Measurements from ENCODE around the gene CAMLG. TPM values are rescaled to one million over a fixed set of nuclear protein-coding genes. Genes with fewer than 3 reads are reported as not detected.

The CAMLG gene
- total RNA-seq, 1 donor from 2014 or later: 27.7 TPM

DNA sequence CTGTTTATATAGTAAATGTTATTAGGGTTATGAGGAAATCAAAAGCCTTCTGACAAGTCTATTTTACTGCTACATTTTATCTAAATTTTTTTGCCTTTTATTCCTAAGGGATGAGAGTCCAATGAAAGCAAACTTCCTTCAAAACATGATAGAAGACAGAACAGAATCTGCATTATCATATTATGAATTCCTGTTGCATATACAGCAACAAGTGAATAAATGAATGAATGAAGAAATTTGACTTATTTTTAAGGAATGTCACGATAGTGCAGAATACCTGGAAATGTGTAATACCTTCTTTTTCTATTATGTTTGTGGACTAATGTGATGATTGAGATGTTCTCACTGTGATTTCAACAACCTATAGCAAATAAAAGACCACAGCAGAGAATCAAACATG lies 13.5 kb upstream of the CAMLG start:
- Mint-ChIP-seq H3K9me3 (ENCODE audit: unreplicated experiment) (no peaks in the 10 kb centered on the region), H3K4me1 (ENCODE audit: low read depth, unreplicated experiment) (no peaks in the 10 kb centered on the region), H3K4me3 (ENCODE audit: unreplicated experiment) (no peak overlapping the region), H3K27ac (ENCODE audit: unreplicated experiment) (no peak overlapping the region), H3K36me3 (ENCODE audit: low read depth, unreplicated experiment) (peaks cover 3% of the 10 kb centered on the region), H3K27me3 (ENCODE audit: low read depth, unreplicated experiment) (no peaks in the 10 kb centered on the region)
- DNase-seq (ENCODE audit: low read depth) (no peak), FAIRE-seq (no peak)
- Histone ChIP-seq H3K27me3 (ENCODE audit: insufficient read depth, low read length) (no peaks in the 10 kb centered on the region), H3K27ac (ENCODE audit: low read depth, low read length) (no peak overlapping the region), H3K4me2 (ENCODE audit: low read length) (no peak overlapping the region), H3K9ac (ENCODE audit: low read length) (no peak overlapping the region), H3K9me3 (ENCODE audit: insufficient read depth, low read depth, low read length) (no peaks in the 10 kb centered on the region), H3K4me3 (ENCODE audit: insufficient read depth, low read depth, low read length) (no peak overlapping the region), H3K4me1 (ENCODE audit: insufficient read depth, low read length) (no peaks in the 10 kb centered on the region), H3K79me2 (ENCODE audit: insufficient read depth, low read length) (no peaks in the 10 kb centered on the region), H2AFZ (ENCODE audit: low read depth, low read length) (no peak overlapping the region), H3K36me3 (ENCODE audit: insufficient read depth, low read length) (peaks cover 44% of the 10 kb centered on the region), H4K20me1 (ENCODE audit: insufficient read depth, low read length) (no peaks in the 10 kb centered on the region)
- TF ChIP-seq, protein P1, sequence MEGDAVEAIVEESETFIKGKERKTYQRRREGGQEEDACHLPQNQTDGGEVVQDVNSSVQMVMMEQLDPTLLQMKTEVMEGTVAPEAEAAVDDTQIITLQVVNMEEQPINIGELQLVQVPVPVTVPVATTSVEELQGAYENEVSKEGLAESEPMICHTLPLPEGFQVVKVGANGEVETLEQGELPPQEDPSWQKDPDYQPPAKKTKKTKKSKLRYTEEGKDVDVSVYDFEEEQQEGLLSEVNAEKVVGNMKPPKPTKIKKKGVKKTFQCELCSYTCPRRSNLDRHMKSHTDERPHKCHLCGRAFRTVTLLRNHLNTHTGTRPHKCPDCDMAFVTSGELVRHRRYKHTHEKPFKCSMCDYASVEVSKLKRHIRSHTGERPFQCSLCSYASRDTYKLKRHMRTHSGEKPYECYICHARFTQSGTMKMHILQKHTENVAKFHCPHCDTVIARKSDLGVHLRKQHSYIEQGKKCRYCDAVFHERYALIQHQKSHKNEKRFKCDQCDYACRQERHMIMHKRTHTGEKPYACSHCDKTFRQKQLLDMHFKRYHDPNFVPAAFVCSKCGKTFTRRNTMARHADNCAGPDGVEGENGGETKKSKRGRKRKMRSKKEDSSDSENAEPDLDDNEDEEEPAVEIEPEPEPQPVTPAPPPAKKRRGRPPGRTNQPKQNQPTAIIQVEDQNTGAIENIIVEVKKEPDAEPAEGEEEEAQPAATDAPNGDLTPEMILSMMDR (IDR thresholded peaks at IDR 0.05; ENCODE audit: insufficient read depth, low read depth, low read length): no peak
- TF ChIP-seq EZH2 (IDR thresholded peaks at IDR 0.05; ENCODE audit: insufficient read depth, low read length): no peak

DNA sequence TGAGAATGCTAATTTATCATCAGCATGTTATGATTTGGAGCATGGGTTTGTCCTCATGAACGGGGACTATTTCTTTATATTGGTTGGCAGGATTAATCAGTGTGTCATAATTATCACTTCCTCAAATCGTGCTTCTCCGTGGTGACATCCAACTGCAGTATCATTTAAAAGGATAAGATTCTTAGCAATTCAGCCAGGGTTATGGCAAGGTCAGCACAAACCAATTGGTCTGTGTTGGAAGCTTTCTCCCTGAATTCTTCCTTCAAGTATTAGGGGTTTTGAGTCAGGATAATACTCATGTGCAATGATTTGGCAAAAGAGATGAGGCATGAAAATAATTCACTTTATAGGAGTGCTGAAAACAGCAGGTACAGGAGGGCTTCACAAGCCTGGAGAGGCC lies 5.5 kb upstream of the CAMLG start:
- DNase-seq (ENCODE audit: low read depth) (no peak), FAIRE-seq (no peak)
- no peaks in the 10 kb centered on the region for H3K27me3 ChIP-seq (ENCODE audit: insufficient read depth, low read length)
- no peaks in the 10 kb centered on the region for H3K9me3 Mint-ChIP-seq (ENCODE audit: unreplicated experiment)
- no peak overlapping the region for H3K4me2 ChIP-seq (ENCODE audit: low read length)
- no peak overlapping the region for H3K4me3 ChIP-seq (ENCODE audit: insufficient read depth, low read depth, low read length)
- no peaks in the 10 kb centered on the region for H3K27me3 Mint-ChIP-seq (ENCODE audit: low read depth, unreplicated experiment)
- H2AFZ ChIP-seq (ENCODE audit: low read depth, low read length): no peak overlapping the region
- peaks cover 4% of the 10 kb centered on the region for H3K4me1 ChIP-seq (ENCODE audit: insufficient read depth, low read length)
- TF ChIP-seq EZH2 (IDR thresholded peaks at IDR 0.05; ENCODE audit: insufficient read depth, low read length): no peak
- TF ChIP-seq, protein P1 (IDR thresholded peaks at IDR 0.05; ENCODE audit: insufficient read depth, low read depth, low read length): no peak
- no peak overlapping the region for H3K27ac Mint-ChIP-seq (ENCODE audit: unreplicated experiment)
- H3K4me1 Mint-ChIP-seq (ENCODE audit: low read depth, unreplicated experiment): no peaks in the 10 kb centered on the region
- no peak overlapping the region for H3K9ac ChIP-seq (ENCODE audit: low read length)
- no peaks in the 10 kb centered on the region for H3K79me2 ChIP-seq (ENCODE audit: insufficient read depth, low read length)
- no peak overlapping the region for H3K4me3 Mint-ChIP-seq (ENCODE audit: unreplicated experiment)
- no peaks in the 10 kb centered on the region for H3K9me3 ChIP-seq (ENCODE audit: insufficient read depth, low read depth, low read length)
- H3K27ac ChIP-seq (ENCODE audit: low read depth, low read length): no peak overlapping the region
- no peaks in the 10 kb centered on the region for H3K36me3 ChIP-seq (ENCODE audit: insufficient read depth, low read length)
- H4K20me1 ChIP-seq (ENCODE audit: insufficient read depth, low read length): no peaks in the 10 kb centered on the region
- no peaks in the 10 kb centered on the region for H3K36me3 Mint-ChIP-seq (ENCODE audit: low read depth, unreplicated experiment)

DNA sequence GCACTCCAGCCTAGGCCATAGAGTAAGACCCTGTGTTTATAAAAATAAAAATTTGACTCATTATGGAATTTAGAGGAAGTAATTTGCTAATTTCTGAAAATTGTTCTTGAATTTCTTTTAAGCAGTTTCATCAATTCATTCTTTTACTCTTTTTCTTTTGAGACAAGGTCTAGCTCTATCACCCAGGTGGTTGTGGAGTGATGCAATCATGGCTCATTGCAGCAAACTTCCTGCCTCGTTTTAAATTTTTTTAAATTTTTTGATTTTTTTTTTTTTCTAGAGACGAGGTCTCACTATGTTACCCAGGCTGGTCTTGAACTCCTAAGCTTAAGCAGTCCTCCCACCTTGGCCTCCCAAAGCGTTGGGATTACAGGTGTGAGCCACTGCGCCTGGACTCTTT lies 3.1 kb upstream of the CAMLG start:
- DNase-seq (ENCODE audit: low read depth) (no peak), FAIRE-seq (no peak)
- no peaks in the 10 kb centered on the region for H3K9me3 Mint-ChIP-seq (ENCODE audit: unreplicated experiment)
- no peak overlapping the region for H3K4me3 Mint-ChIP-seq (ENCODE audit: unreplicated experiment)
- peaks cover 19% of the 10 kb centered on the region for H3K79me2 ChIP-seq (ENCODE audit: insufficient read depth, low read length)
- H4K20me1 ChIP-seq (ENCODE audit: insufficient read depth, low read length): peaks cover 11% of the 10 kb centered on the region
- no peak overlapping the region for H2AFZ ChIP-seq (ENCODE audit: low read depth, low read length)
- H3K4me2 ChIP-seq (ENCODE audit: low read length): no peak overlapping the region
- H3K9me3 ChIP-seq (ENCODE audit: insufficient read depth, low read depth, low read length): no peaks in the 10 kb centered on the region
- no peak overlapping the region for H3K9ac ChIP-seq (ENCODE audit: low read length)
- H3K4me1 Mint-ChIP-seq (ENCODE audit: low read depth, unreplicated experiment): peaks cover 2% of the 10 kb centered on the region
- H3K27me3 Mint-ChIP-seq (ENCODE audit: low read depth, unreplicated experiment): no peaks in the 10 kb centered on the region
- H3K36me3 ChIP-seq (ENCODE audit: insufficient read depth, low read length): no peaks in the 10 kb centered on the region
- no peak for TF ChIP-seq EZH2 (IDR thresholded peaks at IDR 0.05; ENCODE audit: insufficient read depth, low read length)
- TF ChIP-seq, protein P1 (IDR thresholded peaks at IDR 0.05; ENCODE audit: insufficient read depth, low read depth, low read length): no peak
- no peak overlapping the region for H3K27ac ChIP-seq (ENCODE audit: low read depth, low read length)
- no peak overlapping the region for H3K27ac Mint-ChIP-seq (ENCODE audit: unreplicated experiment)
- H3K36me3 Mint-ChIP-seq (ENCODE audit: low read depth, unreplicated experiment): no peaks in the 10 kb centered on the region
- no peak overlapping the region for H3K4me3 ChIP-seq (ENCODE audit: insufficient read depth, low read depth, low read length)
- H3K27me3 ChIP-seq (ENCODE audit: insufficient read depth, low read length): no peaks in the 10 kb centered on the region
- peaks cover 16% of the 10 kb centered on the region for H3K4me1 ChIP-seq (ENCODE audit: insufficient read depth, low read length)
